Stimulated activated CD8-positive, alpha-beta memory T cell treated with anti-CD3 and anti-CD28 coated beads, Interleukin-12 subunit alpha, Interleukin-12 subunit beta, amount 100 ng/mL, for 1 hour (primary cell): ENCODE data around the gene PRM3.
"Not testable (repeated sequence)": the region's sequence is repeated elsewhere in the genome, so short reads cannot be mapped to it uniquely, and the experiment has no call there.

ENCODE experiments used
- DNase-seq: peaks from one replicate; pipeline ENCODE4 v3.0.0-alpha.2; 2020; ENCODE audit warnings: low read depth

Gene PRM3

GRCh38 chr16:11303405-11304138 is 30.1 kb upstream of the PRM3 start:
- DNase-seq = no peak

DNA sequence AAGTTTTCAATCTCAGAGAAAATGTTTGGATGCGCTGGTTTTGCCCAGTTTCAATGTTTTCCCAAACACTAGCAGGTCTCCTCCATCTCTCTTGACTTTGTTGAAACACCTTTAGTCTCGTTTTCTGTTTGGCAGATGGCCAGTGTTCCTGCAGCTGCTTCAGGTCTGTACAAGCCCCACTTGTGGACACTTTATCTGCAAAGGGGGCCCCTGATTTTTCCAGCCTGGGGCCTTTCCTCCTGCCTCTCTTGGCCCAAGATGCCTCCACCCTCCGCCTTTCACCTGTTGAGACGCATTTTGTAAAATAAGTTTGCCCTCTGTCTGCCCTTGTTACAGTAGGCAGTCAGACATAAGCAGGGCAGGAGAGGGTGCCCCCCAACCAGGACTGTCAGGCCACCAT is 29.5 kb upstream of the PRM3 start:
- no peak for DNase-seq

DNA sequence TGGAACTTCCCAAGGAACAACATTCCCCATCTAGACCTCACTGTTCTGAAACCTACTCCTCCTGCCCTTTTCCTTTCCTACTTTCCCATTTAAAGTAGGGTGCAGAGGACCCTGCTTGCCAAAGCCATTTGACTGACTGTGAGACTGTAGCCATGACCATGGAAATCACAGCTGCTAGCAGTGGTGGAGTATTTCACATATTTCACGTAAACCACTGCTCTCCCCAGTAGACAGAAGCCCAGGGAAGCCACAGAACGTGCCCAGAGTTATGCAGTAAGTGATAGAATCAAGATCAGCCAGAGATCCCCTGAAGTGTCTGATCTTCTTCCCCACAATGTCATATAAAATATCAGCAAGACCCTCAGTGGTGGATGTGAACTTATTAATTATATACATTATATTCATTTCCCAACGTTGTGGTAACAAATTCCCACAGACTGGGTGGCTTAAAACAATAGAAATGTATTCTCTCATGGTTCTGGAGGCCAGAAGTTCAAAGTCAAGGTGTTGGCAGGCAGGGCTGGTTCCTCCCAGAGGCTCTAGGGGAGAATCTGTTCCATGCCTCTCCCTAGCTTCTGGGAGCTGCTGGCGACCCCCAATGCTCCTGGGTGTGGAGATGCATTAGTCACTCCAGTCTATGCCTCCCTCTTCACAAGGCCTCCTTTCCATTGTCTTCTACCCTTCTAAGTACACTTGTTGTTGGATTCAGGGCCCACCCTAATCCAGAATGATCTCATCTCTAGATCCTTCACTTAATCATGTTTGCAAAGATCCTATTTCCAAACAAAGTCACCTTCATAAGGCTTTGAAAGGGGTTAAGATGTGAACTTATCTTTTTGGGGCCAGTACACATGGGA is 28.4 kb upstream of the PRM3 start:
- no peak for DNase-seq

- no peak for DNase-seq
Observed at GRCh38 chr16:11300560-11300892, 27.1 kb upstream of the PRM3 start.

GRCh38 chr16:11299865-11300559 is 26.6 kb upstream of the PRM3 start:
- DNase-seq = no peak

GRCh38 chr16:11298950-11299547 is 25.6 kb upstream of the PRM3 start:
- DNase-seq = not testable (repeated sequence)

DNA sequence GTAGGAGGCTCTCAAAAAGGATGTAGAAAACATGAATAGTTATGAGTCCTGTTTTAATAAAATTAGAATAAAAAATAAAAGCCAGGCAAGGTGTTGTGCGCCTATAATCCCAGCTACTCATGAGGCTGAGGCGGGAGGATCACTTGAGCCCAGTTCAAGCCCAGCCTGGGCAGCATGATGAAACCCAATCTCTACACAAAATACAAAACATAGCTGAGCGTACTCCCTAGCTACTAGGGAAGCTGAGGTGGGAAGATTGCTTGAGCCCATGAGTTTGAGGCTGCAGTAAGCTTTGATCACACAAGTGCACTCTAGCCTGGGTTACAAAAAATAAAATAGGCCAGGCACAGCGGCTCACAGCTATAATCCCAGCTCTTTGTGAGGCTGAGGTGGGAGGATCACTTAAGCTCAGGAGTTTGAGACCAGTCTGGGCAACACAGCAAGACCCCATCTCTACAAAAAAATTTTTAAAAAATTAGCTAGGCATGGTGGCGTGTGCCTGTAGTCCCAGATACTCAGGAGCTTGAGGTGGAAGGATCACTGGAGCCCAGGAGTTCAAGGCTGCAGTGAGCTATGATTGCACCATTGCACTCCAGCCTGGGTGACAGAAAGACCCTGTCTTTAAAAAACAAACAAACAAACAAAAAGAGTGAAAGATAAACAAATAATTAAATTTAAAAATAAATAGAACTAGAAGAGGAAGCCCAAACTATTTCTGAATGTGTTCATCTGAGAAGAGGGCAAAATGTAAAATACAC is 24.9 kb upstream of the PRM3 start:
- DNase-seq = no peak

- peak; percentile 39 for DNase-seq
Observed at GRCh38 chr16:11297492-11298142, 24.2 kb upstream of the PRM3 start.

DNA sequence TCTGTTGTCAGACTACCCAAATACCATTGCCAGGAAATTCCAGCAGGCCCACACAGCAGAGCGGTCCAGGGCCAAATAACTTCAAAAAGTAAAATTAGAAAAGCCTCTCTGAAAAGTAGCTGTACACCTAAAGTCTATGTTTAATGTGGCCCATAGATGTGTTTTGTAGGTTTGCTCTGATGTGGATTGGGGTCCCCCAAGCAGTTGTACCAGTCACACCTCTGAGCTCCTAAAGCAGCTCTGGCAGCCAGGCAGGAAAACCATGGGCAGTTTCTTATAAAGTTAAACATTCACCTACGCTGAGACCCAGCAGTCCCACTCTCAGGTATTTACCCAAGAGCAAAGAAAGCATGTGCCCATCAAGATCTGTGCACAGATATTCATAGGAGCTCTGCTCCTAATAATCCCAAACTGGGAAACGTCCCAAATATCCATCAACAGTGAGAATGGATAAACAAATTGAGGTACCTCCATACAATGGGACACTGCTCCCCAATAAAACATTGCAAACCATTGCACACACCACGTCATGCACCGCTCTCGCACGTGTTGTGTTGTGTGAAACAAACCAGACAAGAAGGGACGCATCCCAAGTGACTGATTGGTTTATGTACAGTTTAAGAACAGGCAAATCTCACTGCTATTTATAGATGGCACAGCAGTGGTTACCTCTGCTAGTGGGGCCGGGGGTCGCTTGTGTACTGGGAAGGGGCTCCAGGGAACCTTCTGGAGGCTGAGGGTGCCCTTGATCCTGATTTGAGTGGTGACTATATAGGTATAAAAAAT is 23.5 kb upstream of the PRM3 start:
- DNase-seq = no peak

DNA sequence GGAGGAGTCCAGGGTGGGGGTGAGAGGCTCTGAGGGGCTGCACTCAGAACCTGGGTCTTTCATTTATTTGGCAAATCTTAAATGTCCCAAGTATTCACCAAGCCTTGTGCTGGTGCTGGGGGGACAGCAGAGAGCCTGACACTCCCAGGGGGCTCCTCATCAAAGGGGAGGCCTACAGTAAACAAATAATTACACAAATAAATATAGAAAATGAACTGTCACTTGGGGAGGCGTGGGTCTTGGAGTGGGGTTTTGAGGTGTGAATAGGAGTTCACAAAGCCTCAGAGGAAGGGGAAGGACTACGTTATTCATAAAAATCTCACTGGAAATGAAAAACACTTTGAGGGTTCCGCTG is 22.9 kb upstream of the PRM3 start:
- DNase-seq = no peak

DNA sequence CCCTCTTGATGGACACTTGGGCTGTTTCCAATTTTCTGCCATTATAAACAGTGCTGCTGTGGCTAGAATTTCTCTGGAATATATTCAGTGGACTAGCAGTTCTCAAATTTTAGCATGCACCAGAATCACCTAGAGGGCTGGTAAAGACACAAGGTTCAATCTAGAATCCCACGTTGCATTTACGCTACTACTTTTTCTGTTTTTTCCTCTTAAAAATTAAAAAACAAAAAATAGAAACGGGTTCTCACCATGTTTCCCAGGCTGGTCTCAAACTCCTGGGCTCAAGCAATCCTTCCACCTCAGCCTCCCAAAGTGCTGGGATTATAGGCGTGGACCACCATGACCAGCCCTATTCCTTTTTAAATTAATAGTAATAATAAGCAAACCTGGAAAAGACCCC is 22.2 kb upstream of the PRM3 start:
- DNase-seq = no peak

DNA sequence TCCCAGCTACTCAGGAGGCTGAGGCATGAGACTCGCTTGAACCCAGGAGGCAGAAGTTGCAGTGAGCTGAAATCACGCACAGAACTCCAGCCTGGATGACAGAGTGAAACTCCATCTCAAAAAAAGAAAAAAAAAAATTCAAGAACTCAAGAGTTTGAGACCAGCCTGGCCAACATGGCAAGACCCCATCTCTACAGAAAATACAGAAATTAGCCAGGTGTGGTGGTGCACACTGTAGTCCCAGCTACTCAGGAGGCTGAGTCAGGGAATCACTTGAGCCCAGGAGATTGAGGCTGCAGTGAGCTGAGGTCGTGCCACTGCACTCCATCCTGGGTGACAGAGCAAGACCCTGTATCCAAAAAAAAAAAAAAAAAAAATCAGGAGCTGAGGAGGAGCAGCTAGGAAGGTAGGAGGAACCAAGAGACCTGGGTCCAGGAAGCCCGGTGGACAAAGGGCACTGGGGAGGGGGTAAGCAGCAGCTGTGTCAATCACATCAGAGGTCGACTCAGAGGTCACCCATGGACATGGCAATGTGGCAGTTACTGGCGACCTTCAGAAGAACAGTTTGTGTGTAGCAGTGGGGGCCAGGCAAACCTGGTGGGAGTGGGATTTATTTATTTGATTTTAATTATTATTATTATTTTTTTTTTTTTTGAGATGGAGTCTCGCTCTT is 18.8 kb upstream of the PRM3 start:
- DNase-seq = no peak

GRCh38 chr16:11291091-11291703 is 17.8 kb upstream of the PRM3 start:
- DNase-seq = no peak

DNA sequence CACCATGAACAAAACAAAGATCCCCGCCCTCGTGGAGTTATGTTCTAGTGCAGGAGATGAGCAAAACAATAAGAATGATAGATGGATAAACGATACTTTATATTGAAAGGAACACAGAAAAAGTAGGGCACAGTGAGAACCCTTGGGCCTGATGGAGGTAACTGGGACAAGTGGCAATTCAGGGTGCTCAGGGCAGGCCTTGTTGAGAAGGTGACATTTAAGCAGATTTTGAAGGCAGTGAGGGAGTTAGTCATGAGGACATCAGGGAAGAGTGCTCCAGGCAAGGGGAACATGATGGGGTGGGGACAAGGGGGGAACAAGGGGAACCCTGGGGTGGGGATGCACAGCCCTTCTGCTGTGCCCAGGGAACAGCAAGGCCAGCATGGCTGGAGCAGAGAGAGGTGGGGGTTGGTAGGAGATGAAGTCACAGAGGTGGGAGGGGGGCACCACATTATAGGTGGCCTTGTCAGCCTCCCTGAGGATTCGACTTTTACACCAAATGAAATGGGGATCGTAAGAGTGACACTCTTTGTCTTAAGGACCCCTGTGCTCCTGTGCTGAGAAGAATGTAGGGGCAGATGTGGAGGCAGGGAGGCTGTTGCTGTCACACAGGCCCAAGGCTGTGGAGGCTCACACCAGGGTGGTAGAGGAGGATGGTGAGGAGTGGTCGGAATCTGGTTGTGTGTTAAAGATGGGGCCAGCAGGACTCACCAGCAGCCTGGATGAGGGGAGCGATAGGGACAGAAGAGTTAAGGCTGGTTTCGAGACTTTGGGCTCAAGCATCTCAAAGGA is 16.9 kb upstream of the PRM3 start:
- DNase-seq = no peak

DNA sequence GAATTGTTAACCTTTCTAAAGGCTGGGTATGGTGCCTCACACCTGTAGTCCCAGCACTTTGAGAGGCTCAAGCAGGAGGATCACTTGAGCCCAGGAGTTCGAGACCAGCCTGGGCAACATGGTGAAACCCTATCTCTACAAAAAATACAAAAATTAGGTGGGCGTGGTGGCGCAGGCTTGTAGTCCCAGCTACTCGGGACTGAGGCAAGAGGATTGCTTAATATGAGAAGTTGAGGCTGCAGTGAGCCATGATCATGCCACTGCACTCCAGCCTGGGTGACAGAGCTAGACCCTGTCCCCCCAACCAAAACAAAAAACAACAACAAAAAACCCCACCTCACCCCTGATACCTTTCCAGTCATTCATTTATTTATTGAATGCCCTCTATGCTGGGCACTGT is 16.3 kb upstream of the PRM3 start:
- not testable (repeated sequence) for DNase-seq

DNA sequence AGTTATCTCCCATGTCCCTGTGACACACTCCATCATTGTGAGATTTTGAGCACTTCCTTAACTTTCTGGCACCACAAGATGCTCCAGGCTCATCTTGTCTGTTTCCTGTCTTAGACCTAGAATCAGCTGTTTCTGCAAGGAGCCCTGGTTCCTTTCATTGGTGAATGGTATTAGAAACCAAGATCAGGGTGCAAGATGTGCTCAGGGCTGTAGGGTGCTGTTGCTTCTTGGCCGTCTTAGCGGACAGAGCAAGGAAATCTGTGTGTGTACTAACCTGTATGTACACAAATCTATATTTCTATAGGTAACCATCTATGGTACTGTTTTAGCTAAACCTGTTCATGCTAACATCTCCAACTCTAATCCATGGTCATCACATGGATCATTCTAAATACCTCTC is 15.8 kb upstream of the PRM3 start:
- no peak for DNase-seq

- no peak for DNase-seq
Observed at GRCh38 chr16:11285842-11286241, 12.4 kb upstream of the PRM3 start.

- no peak for DNase-seq
Observed at GRCh38 chr16:11283820-11284248, 10.4 kb upstream of the PRM3 start.
